ACC112 (cell line): Measurements from ENCODE around the gene HMGN5.

ENCODE experiments used
- H2AFZ ChIP-seq: fragments of 200-600 bp; sonication (generic); one replicate; pipeline ENCODE4 v1.6.0; 2017; ENCODE audit warnings: antibody characterized with exemption, low read length; ENCODE audit not compliant: unreplicated experiment
- H3K27ac ChIP-seq: fragments of 200-600 bp; sonication (generic); 2 replicates; pipeline ENCODE4 v1.5.1; 2014; ENCODE audit warnings: low read depth, mild to moderate bottlenecking, antibody characterized with exemption, low read length, moderate library complexity
- H3K27me3 ChIP-seq: fragments of 200-600 bp; sonication (generic); 2 replicates; pipeline ENCODE4 v1.6.1; 2014; ENCODE audit warnings: mild to moderate bottlenecking, antibody characterized with exemption, low read length, moderate library complexity, mixed read lengths; ENCODE audit not compliant: insufficient read depth
- H3K36me3 ChIP-seq: fragments of 200-600 bp; sonication (generic); 2 replicates; pipeline ENCODE4 v1.6.1; 2016; ENCODE audit warnings: mild to moderate bottlenecking, antibody characterized with exemption, low read length, moderate library complexity, mixed read lengths; ENCODE audit not compliant: insufficient read depth
- H3K4me1 ChIP-seq: fragments of 200-600 bp; sonication (generic); one replicate; pipeline ENCODE4 v1.6.1; 2016; ENCODE audit warnings: low read length, mixed read lengths; ENCODE audit not compliant: insufficient read depth, unreplicated experiment, control insufficient read depth
- H3K4me3 ChIP-seq: fragments of 200-600 bp; sonication (generic); 2 replicates; pipeline ENCODE4 v1.5.1; 2014; ENCODE audit warnings: mild to moderate bottlenecking, low read depth, low read length
- H3K79me2 ChIP-seq: fragments of 200-600 bp; sonication (generic); one replicate; pipeline ENCODE4 v1.6.0; 2016; ENCODE audit warnings: low read length; ENCODE audit not compliant: control insufficient read depth, unreplicated experiment, insufficient read depth

Gene HMGN5

GRCh38 chrX:81206476-81206875 is 4.8 kb upstream of the HMGN5 start:
- Histone ChIP-seq H3K4me3 (no peak overlapping the region), H2AFZ (no peak overlapping the region), H3K79me2 (peaks cover 50% of the 10 kb centered on the region), H3K36me3 (no peaks in the 10 kb centered on the region), H3K4me1 (peaks cover 7% of the 10 kb centered on the region), H3K27me3 (no peaks in the 10 kb centered on the region), H3K27ac (no peak overlapping the region)

- Histone ChIP-seq H3K79me2 (peaks cover 52% of the 10 kb centered on the region), H3K36me3 (no peaks in the 10 kb centered on the region), H3K4me1 (peaks cover 7% of the 10 kb centered on the region), H3K27me3 (no peaks in the 10 kb centered on the region), H3K27ac (no peak overlapping the region), H2AFZ (no peak overlapping the region), H3K4me3 (no peak overlapping the region)
Observed at GRCh38 chrX:81205551-81205950, 3.8 kb upstream of the HMGN5 start.

GRCh38 chrX:81202943-81203342 is 1.2 kb upstream of the HMGN5 start:
- Histone ChIP-seq H3K4me1 (peaks cover 7% of the 10 kb centered on the region), H2AFZ (peak overlapping the region; percentile 89), H3K27ac (peak overlapping the region; percentile 69), H3K27me3 (no peaks in the 10 kb centered on the region), H3K36me3 (no peaks in the 10 kb centered on the region), H3K79me2 (peaks cover 49% of the 10 kb centered on the region), H3K4me3 (peak overlapping the region; percentile 93)

- Histone ChIP-seq H3K36me3 (no peaks in the 10 kb centered on the region), H3K4me1 (peaks cover 7% of the 10 kb centered on the region), H2AFZ (peak overlapping the region; percentile 89), H3K27me3 (no peaks in the 10 kb centered on the region), H3K27ac (peak overlapping the region; percentile 69), H3K4me3 (peak overlapping the region; percentile 93), H3K79me2 (peaks cover 49% of the 10 kb centered on the region)
Observed at GRCh38 chrX:81202456-81202819, 725 bp upstream of the HMGN5 start.

- peak overlapping the region; percentile 93 for H3K4me3 ChIP-seq
- peak overlapping the region; percentile 96 for H2AFZ ChIP-seq
- peaks cover 36% of the 10 kb centered on the region for H3K79me2 ChIP-seq
- H3K36me3 ChIP-seq = no peaks in the 10 kb centered on the region
- H3K27me3 ChIP-seq = no peaks in the 10 kb centered on the region
- peak overlapping the region; percentile 69 for H3K27ac ChIP-seq
- H3K4me1 ChIP-seq = peaks cover 7% of the 10 kb centered on the region
Observed at GRCh38 chrX:81201071-81201470, 642 bp downstream of the HMGN5 start.

GRCh38 chrX:81195712-81196111 is 6.0 kb downstream of the HMGN5 start:
- Histone ChIP-seq H2AFZ (no peak overlapping the region), H3K4me3 (no peak overlapping the region), H3K27me3 (no peaks in the 10 kb centered on the region), H3K36me3 (no peaks in the 10 kb centered on the region), H3K79me2 (no peaks in the 10 kb centered on the region), H3K4me1 (no peaks in the 10 kb centered on the region), H3K27ac (no peak overlapping the region)

GRCh38 chrX:81195259-81195658 is 6.5 kb downstream of the HMGN5 start:
- no peaks in the 10 kb centered on the region for H3K27me3 ChIP-seq
- H3K27ac ChIP-seq = no peak overlapping the region
- no peaks in the 10 kb centered on the region for H3K4me1 ChIP-seq
- H3K79me2 ChIP-seq = no peaks in the 10 kb centered on the region
- H3K4me3 ChIP-seq = no peak overlapping the region
- H3K36me3 ChIP-seq = no peaks in the 10 kb centered on the region
- no peak overlapping the region for H2AFZ ChIP-seq

GRCh38 chrX:81174286-81174685 is 27.4 kb downstream of the HMGN5 start:
- Histone ChIP-seq H3K36me3 (no peaks in the 10 kb centered on the region), H3K27ac (no peak overlapping the region), H3K4me1 (no peaks in the 10 kb centered on the region), H2AFZ (no peak overlapping the region), H3K4me3 (no peak overlapping the region), H3K27me3 (no peaks in the 10 kb centered on the region), H3K79me2 (no peaks in the 10 kb centered on the region)

GRCh38 chrX:81168391-81168790 is 33.3 kb downstream of the HMGN5 start:
- Histone ChIP-seq H3K4me3 (no peak overlapping the region), H3K27me3 (no peaks in the 10 kb centered on the region), H3K4me1 (no peaks in the 10 kb centered on the region), H2AFZ (no peak overlapping the region), H3K27ac (no peak overlapping the region), H3K79me2 (no peaks in the 10 kb centered on the region), H3K36me3 (no peaks in the 10 kb centered on the region)

GRCh38 chrX:81121513-81122363 is 80.0 kb downstream of the HMGN5 start:
- Histone ChIP-seq H3K27ac (no peak overlapping the region), H3K27me3 (peaks cover 29% of the 10 kb centered on the region), H2AFZ (peak overlapping the region; percentile 93), H3K4me3 (peak overlapping the region; percentile 82), H3K4me1 (no peaks in the 10 kb centered on the region), H3K36me3 (no peaks in the 10 kb centered on the region), H3K79me2 (no peaks in the 10 kb centered on the region)

GRCh38 chrX:81120936-81121371 is 80.8 kb downstream of the HMGN5 start:
- no peak overlapping the region for H3K27ac ChIP-seq
- no peaks in the 10 kb centered on the region for H3K36me3 ChIP-seq
- H3K79me2 ChIP-seq = no peaks in the 10 kb centered on the region
- H3K27me3 ChIP-seq = peaks cover 29% of the 10 kb centered on the region
- peak overlapping the region; percentile 82 for H3K4me3 ChIP-seq
- peak overlapping the region; percentile 93 for H2AFZ ChIP-seq
- no peaks in the 10 kb centered on the region for H3K4me1 ChIP-seq
